K562 (cell line): Measurements from ENCODE around the gene TNNT1. TPM values are rescaled to one million over a fixed set of nuclear protein-coding genes. Genes with fewer than 3 reads are reported as not detected.

Experiments
- ERF ChIP-seq: fragments of 450-650 bp; formaldehyde crosslinking; IDR thresholded peaks from 2 replicates; pipeline ENCODE4 v1.4.0; 2020; ENCODE audit warnings: mild to moderate bottlenecking, mixed read lengths
- HBP1 ChIP-seq: fragments of 450-650 bp; formaldehyde crosslinking; IDR thresholded peaks from 2 replicates; pipeline ENCODE4 v1.4.0; 2022; ENCODE audit warnings: missing genetic modification characterization
- HDAC8 ChIP-seq: fragments of 450-650 bp; IDR thresholded peaks from 2 replicates; pipeline ENCODE4 v1.6.1; 2016; ENCODE audit warnings: mild to moderate bottlenecking, missing genetic modification characterization, moderate library complexity, missing compliant biosample characterization
- IRF2 ChIP-seq: sonication (generic); formaldehyde crosslinking; IDR thresholded peaks from 2 replicates; pipeline ENCODE4 v1.8.1; 2022; ENCODE audit warnings: mild to moderate bottlenecking, missing genetic modification reagents
- MCM7 ChIP-seq, 2 experiments: fragments of 450-650 bp; IDR thresholded peaks; 2 replicates each; pipeline ENCODE4 v1.6.1; 2016 to 2018
- RBFOX2 ChIP-seq: fragments of 200-400 bp; formaldehyde crosslinking; IDR thresholded peaks from 2 replicates; pipeline ENCODE4 v1.6.1; 2017; ENCODE audit warnings: low read depth, mild to moderate bottlenecking, low read length, moderate library complexity
- SP2 ChIP-seq: IDR thresholded peaks from 2 replicates; pipeline ENCODE4 v1.6.1; 2011; ENCODE audit warnings: mild to moderate bottlenecking, low read depth, low read length, moderate library complexity; ENCODE audit not compliant: poor library complexity, severe bottlenecking; ENCODE audit errors: extremely low read depth
- TAF9B ChIP-seq: fragments of 450-650 bp; IDR thresholded peaks from 2 replicates; pipeline ENCODE4 v1.6.1; 2018; ENCODE audit warnings: mild to moderate bottlenecking; ENCODE audit not compliant: partially characterized antibody
- TSC22D4 ChIP-seq: fragments of 450-650 bp; IDR thresholded peaks from 2 replicates; pipeline ENCODE4 v1.6.1; 2016; ENCODE audit warnings: missing genetic modification characterization, missing biosample characterization, control low read depth
- ZBED1 ChIP-seq: IDR thresholded peaks from 2 replicates; pipeline ENCODE4 v1.6.1; 2014
- ZBTB49 ChIP-seq: sonication (generic); formaldehyde crosslinking; IDR thresholded peaks from 2 replicates; pipeline ENCODE4 v1.8.0; 2022; ENCODE audit warnings: missing genetic modification reagents, mild to moderate bottlenecking, borderline replicate concordance
- ZNF146 ChIP-seq: IDR thresholded peaks from one replicate; pipeline ENCODE4 v1.6.1; 2018; ENCODE audit warnings: missing compliant biosample characterization; ENCODE audit not compliant: unreplicated experiment
- ZNF165 ChIP-seq: fragments of 250-450 bp; sonication (Bioruptor Pico); IDR thresholded peaks from 2 replicates; pipeline ENCODE4 v1.4.0; 2020; ENCODE audit warnings: borderline replicate concordance
- ZNF639 ChIP-seq, 2 experiments: fragments of 200-800 bp in 1 of 2; sonication (Bioruptor generic) in 1 of 2; sonication (generic) in 1 of 2; formaldehyde crosslinking in 1 of 2; IDR thresholded peaks in 1 of 2; conservative IDR thresholded peaks in 1 of 2; 2 replicates each; pipeline versions ENCODE4 v1.5.0 to v1.6.1; 2016 to 2020; ENCODE audit warnings: missing compliant biosample characterization in 1 of 2, missing genetic modification characterization in 1 of 2, missing genetic modification reagents in 1 of 2
- polyA plus RNA-seq, 8 experiments: library from polyadenylated mRNA; depleted of rRNA in 4 of 8; stranded (reverse) in 5 of 8; unstranded in 3 of 8; fragments of >200 nt; fragmentation: Nextera tagmentation in 2 of 8; fragmentation: Illumina TruSeq in 1 of 8; extraction: Ambion mirVana in 2 of 8; extraction: Trizol in 1 of 8; gene quantifications; 2 replicates each; pipeline versions ENCODE4 v1.2.1 to v1.2.3, GENCODE V29; 2011 to 2014; ENCODE audit warnings: inconsistent platforms in 1 of 8, missing spikeins in 1 of 8
- total RNA-seq, 7 experiments: library from RNA; depleted of rRNA in 6 of 7; stranded (reverse); fragments of >200 nt in 6 of 7; fragmentation: Illumina TruSeq in 2 of 7; extraction: Trizol in 2 of 7; gene quantifications; 2 replicates each; pipeline versions ENCODE4 v1.2.1 to v1.2.3, GENCODE V29; 2011 to 2021; ENCODE audit warnings: low replicate concordance in 1 of 7
- TF ChIP-seq, protein P1 (sequence below): sonication (generic); formaldehyde crosslinking; IDR thresholded peaks from 2 replicates; pipeline ENCODE4 v1.8.0; 2022; ENCODE audit warnings: mild to moderate bottlenecking, missing genetic modification reagents
- TF ChIP-seq, protein P2 (sequence below): sonication (generic); formaldehyde crosslinking; IDR thresholded peaks from 2 replicates; pipeline ENCODE4 v1.4.0; 2020; ENCODE audit warnings: mild to moderate bottlenecking, missing genetic modification reagents

TNNT1 gene
- total and polyA plus RNA-seq, 9 of the 15 experiments (the other 6 are each of a cell fraction or from before 2014, with no cell fraction given): 31.8 to 390 (median 227) TPM

DNA sequence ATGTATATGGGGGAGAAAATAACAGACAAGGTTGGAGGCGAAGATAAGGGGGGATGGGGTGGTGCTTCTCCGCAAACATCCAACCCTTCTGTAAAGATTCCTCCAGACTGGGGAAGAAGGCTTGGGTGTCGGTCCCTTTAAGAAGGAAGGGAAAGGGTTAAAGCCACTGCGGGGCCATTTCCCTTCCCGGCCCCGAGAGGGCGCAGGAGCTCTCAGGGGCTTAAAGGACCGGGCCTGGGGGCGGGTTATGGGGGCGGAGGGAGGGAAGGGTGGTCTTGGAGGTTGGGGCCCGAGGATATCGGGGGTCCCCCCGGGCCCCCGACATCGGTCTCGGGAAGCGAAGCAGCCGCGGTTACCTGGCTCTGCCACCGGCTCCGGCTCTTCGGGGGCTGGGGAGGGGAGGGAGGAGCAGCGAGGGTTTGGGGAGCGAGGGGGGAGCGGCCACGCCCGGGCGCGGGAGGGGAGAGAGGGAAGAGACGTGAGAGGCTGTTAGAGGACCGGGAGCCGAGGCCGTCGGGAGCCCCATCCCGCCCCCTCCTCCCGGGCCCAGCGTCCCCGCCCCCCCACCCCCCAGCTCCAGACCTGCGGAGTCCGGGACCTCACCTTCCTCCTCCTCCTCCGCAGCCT lies 2.8 kb downstream of the TNNT1 start (continued):
- TF ChIP-seq TSC22D4 (tag) (no peak), IRF2 (CRISPR knock-in tag) (no peak), RBFOX2 (no peak), HBP1 (no peak), SP2 (no peak), MCM7 (IDR thresholded peaks at IDR 0.05) (no peak), ZNF165 (no peak), HDAC8 (tag) (no peak), ZBED1 (no peak), TAF9B (no peak), ZNF639 (CRISPR knock-in tag; conservative IDR thresholded peaks at IDR 0.05 in 1 of 2, IDR thresholded peaks at IDR 0.05 in 1 of 2) (peak in 1 of 2 experiments; percentile 49; a peak in 1 of 4 replicates), ERF (CRISPR knock-in tag) (no peak), ZNF146 (CRISPR knock-in tag) (no peak), ZBTB49 (CRISPR knock-in tag) (no peak)
- TF ChIP-seq, protein P1, sequence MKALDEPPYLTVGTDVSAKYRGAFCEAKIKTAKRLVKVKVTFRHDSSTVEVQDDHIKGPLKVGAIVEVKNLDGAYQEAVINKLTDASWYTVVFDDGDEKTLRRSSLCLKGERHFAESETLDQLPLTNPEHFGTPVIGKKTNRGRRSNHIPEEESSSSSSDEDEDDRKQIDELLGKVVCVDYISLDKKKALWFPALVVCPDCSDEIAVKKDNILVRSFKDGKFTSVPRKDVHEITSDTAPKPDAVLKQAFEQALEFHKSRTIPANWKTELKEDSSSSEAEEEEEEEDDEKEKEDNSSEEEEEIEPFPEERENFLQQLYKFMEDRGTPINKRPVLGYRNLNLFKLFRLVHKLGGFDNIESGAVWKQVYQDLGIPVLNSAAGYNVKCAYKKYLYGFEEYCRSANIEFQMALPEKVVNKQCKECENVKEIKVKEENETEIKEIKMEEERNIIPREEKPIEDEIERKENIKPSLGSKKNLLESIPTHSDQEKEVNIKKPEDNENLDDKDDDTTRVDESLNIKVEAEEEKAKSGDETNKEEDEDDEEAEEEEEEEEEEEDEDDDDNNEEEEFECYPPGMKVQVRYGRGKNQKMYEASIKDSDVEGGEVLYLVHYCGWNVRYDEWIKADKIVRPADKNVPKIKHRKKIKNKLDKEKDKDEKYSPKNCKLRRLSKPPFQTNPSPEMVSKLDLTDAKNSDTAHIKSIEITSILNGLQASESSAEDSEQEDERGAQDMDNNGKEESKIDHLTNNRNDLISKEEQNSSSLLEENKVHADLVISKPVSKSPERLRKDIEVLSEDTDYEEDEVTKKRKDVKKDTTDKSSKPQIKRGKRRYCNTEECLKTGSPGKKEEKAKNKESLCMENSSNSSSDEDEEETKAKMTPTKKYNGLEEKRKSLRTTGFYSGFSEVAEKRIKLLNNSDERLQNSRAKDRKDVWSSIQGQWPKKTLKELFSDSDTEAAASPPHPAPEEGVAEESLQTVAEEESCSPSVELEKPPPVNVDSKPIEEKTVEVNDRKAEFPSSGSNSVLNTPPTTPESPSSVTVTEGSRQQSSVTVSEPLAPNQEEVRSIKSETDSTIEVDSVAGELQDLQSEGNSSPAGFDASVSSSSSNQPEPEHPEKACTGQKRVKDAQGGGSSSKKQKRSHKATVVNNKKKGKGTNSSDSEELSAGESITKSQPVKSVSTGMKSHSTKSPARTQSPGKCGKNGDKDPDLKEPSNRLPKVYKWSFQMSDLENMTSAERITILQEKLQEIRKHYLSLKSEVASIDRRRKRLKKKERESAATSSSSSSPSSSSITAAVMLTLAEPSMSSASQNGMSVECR (CRISPR knock-in tag): no peak
- TF ChIP-seq, protein P2, sequence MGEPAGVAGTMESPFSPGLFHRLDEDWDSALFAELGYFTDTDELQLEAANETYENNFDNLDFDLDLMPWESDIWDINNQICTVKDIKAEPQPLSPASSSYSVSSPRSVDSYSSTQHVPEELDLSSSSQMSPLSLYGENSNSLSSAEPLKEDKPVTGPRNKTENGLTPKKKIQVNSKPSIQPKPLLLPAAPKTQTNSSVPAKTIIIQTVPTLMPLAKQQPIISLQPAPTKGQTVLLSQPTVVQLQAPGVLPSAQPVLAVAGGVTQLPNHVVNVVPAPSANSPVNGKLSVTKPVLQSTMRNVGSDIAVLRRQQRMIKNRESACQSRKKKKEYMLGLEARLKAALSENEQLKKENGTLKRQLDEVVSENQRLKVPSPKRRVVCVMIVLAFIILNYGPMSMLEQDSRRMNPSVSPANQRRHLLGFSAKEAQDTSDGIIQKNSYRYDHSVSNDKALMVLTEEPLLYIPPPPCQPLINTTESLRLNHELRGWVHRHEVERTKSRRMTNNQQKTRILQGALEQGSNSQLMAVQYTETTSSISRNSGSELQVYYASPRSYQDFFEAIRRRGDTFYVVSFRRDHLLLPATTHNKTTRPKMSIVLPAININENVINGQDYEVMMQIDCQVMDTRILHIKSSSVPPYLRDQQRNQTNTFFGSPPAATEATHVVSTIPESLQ (CRISPR knock-in tag): no peak
